ENCODE results near the gene TYW3.

Gene TYW3

DNA sequence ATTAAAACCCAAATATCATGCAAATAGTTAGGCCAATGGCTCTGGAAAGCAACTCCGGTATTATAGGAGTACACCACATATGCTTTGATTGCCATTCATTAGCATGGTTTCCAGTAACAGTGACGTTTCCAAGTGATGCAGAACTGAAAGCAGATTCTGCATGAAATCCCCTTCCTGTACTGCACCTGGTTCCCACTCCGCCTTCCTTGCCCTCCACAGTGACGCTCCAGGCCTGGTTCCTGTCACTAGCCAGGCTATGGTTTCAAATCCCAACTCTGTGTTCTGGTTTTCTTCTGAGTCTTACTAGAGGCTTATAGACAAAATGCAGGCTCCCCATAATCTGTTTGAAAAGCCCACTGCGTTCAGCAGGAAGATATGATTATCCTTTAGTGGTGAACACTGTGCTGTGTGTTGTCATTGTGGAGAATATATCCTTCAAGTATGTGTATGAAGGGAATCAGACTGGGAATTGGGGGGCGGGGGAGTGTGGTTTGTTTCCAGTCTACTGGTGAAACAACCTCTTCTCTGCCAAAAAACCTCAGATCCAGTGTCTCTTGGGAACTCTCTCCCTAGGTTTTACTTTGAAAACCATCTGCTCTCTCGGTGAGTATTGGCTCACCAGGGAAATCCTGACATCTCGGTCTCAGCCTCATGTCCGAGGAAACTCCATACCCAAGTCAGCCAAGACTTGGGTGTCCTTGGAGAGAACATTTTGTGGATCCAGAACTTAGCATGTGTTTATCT, 78.7 kb downstream of the TYW3 start:
- no peak for DNase-seq

DNA sequence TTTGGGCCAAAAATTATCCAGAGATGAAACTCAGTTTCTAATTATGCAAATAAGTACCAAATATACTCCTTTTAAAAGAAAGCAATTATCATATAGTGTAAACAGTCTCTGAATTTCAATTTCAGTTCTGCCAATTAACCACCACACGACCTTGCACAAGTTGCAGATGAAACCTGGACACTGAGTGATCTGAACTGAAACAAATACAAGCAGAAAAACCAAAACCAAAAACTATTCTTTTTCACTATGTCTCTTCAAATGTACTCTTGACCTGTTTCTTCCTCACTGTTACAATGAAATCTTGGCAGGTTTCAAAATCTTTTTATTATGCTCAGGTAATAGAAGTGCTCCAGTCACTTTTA, 79.2 kb downstream of the TYW3 start:
- DNase-seq = no peak
